GM19395 (cell line): ENCODE results near the gene CLGN.
"Not testable (repeated sequence)": the region's sequence is repeated elsewhere in the genome, so short reads cannot be mapped to it uniquely, and the experiment has no call there.

Source experiments
- ATAC-seq: cut with Tn5 transposase; IDR thresholded peaks from one replicate; pipeline ENCODE4 v1.9.1; 2021; ENCODE audit warnings: mild to moderate bottlenecking, moderate library complexity; ENCODE audit not compliant: unreplicated experiment

The CLGN gene

GRCh38 chr4:140427106-140427918, at the start of gene CLGN:
Gene CLGN (minus strand): TSS chr4:140427648. CDS start chr4:140413078, 14,570 bp downstream.
- peak; percentile 91 for ATAC-seq

GRCh38 chr4:140472156-140472555, 44.7 kb upstream of the CLGN start:
- no peak for ATAC-seq

- no peak for ATAC-seq
Observed at GRCh38 chr4:140469791-140470733, 42.6 kb upstream of the CLGN start.

- ATAC-seq, result no peak
Observed at GRCh38 chr4:140466146-140466545, 38.7 kb upstream of the CLGN start.

GRCh38 chr4:140463614-140464013, 36.2 kb upstream of the CLGN start:
- ATAC-seq, result no peak

GRCh38 chr4:140463182-140463581, 35.7 kb upstream of the CLGN start:
- ATAC-seq, result no peak

- no peak for ATAC-seq
Observed at GRCh38 chr4:140450352-140450751, 22.9 kb upstream of the CLGN start.

GRCh38 chr4:140448830-140449229, 21.4 kb upstream of the CLGN start:
- ATAC-seq, result no peak

- ATAC-seq, result no peak
Observed at GRCh38 chr4:140448162-140448561, 20.7 kb upstream of the CLGN start.

- not testable (repeated sequence) for ATAC-seq
Observed at GRCh38 chr4:140444347-140444746, 16.9 kb upstream of the CLGN start.

GRCh38 chr4:140439644-140440142, 12.2 kb upstream of the CLGN start:
- no peak for ATAC-seq

GRCh38 chr4:140427919-140428471, 547 bp upstream of the CLGN start:
- no peak for ATAC-seq

GRCh38 chr4:140426610-140427105, 790 bp downstream of the CLGN start:
- ATAC-seq, result peak; percentile 22

GRCh38 chr4:140423106-140423505, 4.3 kb downstream of the CLGN start:
- no peak for ATAC-seq

- ATAC-seq, result not testable (repeated sequence)
Observed at GRCh38 chr4:140413130-140413969, 14.1 kb downstream of the CLGN start.

GRCh38 chr4:140408974-140409373, 18.5 kb downstream of the CLGN start:
- no peak for ATAC-seq

- ATAC-seq, result no peak
Observed at GRCh38 chr4:140406292-140406691, 21.2 kb downstream of the CLGN start.

GRCh38 chr4:140400111-140400510, 27.3 kb downstream of the CLGN start:
- ATAC-seq, result no peak

- no peak for ATAC-seq
Observed at GRCh38 chr4:140395668-140396067, 31.8 kb downstream of the CLGN start.

GRCh38 chr4:140388015-140388414, 39.4 kb downstream of the CLGN start:
- ATAC-seq, result no peak
